Activated T-cell treated with anti-CD3 and anti-CD28 coated beads, Interleukin-2, amount 50 U/mL, for 48 hours (primary cell): Measurements from ENCODE around the gene KDELR1.
"Not testable (repeated sequence)": the region's sequence is repeated elsewhere in the genome, so short reads cannot be mapped to it uniquely, and the experiment has no call there.

Experiments used
- DNase-seq, 2 experiments: peaks; one replicate each; pipeline ENCODE4 v3.0.0-alpha.2; 2020

Gene KDELR1

DNA sequence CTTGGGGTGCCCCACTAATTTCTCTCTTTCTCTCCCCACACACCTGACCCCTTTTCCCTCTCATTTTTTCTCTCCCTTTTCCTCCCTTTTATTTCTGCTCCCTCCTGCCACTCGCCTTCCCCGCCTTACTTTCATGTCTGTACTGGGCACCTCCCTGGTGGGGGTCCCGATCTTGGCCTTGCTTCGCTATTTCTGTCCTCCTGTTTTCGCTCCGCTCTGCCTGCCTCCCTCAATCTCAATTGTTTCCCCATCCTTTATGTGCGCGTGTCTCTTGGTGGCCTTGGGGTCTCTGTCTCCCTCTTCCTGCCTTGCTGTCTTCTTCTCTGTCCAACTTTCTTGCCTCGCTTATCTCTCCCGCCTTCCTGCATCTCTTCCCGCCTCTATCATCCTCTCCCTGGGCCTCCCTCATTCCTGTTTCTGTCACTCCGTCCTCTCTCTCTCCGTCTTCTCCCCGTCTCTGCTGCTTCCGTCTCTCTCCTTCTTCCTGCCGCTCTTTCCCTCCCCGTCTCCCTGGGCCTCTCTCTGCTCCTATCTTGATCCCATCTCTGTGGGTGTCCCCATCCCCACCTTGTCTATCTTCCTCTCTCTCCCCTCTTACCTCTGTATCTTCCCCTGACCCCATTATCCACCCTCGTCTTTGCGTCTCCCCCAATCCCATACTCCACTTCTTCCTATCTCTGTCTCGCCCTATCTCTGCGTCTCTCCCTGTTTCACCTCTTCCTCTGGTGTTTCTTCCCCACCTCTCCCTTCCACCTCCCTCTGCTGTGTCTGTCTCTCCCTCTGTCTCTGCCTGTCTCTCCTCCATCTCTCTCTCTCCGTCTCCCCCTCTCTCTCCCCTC, 6.1 kb upstream of the KDELR1 start:
- DNase-seq: peak in 1 of 2 experiments; percentile 25

DNA sequence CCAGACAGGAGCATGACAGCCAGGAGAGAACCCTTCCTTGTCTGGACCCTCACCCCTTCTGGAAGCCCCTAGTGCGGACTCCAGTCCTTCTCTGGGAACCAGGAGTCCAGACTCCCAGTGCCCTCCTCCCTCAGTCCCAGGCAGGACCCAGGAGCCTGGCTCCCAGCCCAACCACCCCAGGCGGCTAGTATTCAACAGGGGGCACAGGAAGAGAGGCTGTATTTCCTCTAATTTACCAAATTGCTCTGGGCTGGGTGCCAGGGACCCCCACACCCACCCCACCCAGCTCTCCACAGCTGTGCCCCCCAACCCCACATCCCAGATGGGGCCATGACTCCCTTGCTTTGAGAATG, 5.4 kb upstream of the KDELR1 start:
- no peak for DNase-seq

DNA sequence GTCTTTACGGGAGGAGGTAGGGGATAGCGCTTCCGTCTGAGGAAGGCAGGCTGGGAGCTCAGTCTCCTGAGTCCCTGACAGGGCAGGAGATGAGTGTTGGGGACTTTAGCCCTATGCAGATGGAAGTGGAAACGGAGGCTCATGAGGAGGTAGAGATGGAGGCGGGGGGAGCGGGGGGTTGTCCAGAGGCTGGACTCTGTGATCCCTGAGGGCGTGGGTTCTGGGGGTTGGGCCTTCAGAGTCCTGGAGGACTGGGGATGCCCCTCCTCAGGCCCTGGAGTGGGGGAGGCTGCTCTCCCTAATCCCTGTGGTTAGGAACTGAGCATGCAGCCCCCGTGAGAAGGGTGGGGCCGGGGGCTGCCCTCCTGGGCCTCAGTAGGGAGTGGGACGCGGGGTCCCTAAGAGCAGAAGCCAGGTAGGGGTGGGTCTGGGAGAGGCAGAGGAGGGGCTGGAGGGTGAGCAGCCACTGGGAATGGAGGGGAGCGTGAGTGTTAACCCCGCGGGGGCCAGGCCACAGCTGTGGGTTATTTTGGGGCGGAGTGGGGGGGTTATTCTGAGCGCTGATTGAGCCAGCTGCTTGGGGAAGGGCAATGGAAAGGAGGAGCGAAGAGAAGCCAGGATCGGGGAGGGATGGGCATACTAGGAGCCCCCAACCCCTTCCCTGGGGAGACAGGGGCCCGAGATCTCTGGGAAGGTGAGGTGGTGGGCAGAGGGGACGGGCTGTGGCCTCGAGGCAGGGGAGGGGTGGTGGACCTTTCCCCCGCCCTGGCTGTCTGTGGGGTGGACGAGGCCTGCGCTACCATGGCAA, 4.9 kb upstream of the KDELR1 start:
- DNase-seq: peak in 1 of 2 experiments; percentile 23

DNA sequence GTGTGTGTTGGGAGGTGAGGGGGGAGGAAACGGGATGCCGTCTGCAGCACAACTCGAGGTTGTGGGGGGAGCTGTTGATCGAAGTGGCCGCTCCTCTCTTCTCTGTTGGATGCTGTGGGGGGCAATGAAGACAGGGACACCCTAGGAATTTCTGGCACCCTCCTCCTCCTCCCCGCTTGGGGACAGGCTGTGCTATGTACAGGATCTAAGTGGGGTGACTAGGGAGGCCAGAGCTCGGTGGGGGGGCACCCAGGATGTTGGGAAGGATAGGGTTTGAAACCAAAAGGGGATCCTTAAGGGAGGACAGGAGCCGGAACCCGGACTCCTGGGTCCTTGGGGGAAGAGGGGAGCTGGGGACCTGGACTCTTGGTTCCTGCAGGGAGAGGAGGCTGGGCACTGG, 4.1 kb upstream of the KDELR1 start:
- no peak for DNase-seq

DNA sequence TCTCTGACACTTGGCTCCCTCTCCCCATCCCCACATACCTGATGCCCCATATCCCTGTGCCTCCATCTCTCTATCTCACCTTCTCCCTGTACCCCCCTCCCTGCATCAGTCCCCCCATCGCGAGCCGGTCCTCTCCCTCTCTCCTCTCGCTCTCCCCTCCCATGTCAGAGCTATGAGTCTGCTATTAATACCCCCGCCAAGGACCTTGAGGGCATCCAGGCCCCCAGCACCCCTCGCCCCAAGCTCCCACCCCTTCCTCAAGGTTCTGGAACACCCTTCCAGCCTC, 3.8 kb upstream of the KDELR1 start:
- no peak for DNase-seq

DNA sequence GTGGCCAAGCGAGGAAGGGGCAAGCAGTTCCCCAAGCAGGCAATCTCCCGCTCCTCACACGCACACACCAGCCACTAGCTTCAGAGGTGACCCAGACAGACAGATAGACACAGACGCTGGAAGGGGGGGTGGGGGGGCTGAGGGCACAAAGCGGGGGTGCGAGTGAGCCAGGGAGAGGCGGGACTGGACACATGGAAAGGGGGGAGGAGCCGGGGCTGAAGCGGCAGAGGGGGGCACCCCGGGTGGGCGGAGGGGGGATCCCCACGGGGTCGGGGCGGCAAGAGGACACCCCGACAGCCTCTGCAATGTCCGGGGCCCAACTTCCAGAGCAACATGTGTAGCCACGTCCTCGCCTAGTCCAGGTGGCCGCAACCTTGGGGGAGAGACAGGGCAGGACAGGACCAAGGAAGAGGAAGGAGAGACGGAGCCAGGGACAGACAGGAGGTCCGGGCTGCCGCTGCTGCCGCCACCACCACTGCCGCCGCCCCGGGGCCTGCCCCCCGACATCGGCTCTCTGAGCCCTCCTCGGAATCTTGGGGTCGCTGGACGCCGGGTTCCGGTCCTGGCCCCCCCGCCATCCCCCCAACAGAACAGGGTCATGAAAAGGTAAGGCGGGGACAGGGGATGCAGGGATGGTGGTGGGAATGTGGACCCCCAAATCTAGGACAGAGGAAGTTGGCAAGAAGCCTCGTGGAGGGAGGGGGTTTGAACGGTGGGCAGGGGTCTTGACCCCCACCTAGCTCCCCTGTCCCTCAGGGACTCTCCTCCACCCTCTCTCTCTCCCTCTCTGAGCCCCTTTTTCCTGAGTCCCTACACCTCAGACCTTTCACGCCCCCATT, 3.2 kb upstream of the KDELR1 start:
- peak in 1 of 2 experiments; percentile 27 for DNase-seq

DNA sequence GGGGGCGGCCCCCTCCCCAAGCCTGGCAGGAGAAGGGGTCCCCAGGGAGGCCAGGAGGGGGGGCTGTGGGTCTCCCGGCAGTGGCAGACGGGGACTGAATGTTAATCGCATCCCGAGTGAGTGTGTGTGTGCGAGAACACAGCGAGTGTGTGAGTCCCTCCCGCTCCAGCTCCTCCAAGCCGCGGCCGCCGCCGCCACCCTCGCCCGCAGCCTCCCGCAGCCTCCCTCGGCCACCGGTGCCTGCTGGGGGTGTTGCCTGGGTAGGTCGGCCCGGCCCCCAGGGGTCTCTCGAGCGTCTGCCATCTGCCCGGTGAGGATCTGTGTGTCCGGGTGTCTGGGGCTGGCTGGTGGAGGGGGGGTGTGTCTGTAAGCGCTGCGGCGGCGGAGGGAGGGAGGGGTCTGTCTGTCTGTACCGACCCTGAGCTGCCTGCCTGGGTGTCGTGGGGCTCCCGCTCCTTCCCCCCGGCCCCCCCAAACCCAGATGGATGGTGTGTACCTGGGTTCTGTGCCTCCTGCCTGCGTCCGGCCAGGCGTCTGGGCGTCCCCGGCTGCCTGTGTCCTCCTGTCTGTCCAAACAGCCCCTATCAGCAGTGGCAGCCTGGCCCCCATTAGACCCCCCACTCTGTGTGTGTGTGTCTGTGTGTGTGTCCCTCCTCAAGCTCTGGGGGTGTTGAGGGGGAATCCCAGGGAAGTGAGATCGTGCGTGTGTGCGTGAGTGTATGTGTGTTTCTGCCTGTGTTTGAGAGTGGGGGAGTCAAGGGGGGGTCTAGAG, 2.4 kb upstream of the KDELR1 start, which contains the start of gene GRIN2D:
GRIN2D (plus strand) TSS at position 110 of the 772 bp plus-strand sequence. CDS start 4,725 bp downstream, outside the sequence.
- peak in 1 of 2 experiments; percentile 49 for DNase-seq

DNA sequence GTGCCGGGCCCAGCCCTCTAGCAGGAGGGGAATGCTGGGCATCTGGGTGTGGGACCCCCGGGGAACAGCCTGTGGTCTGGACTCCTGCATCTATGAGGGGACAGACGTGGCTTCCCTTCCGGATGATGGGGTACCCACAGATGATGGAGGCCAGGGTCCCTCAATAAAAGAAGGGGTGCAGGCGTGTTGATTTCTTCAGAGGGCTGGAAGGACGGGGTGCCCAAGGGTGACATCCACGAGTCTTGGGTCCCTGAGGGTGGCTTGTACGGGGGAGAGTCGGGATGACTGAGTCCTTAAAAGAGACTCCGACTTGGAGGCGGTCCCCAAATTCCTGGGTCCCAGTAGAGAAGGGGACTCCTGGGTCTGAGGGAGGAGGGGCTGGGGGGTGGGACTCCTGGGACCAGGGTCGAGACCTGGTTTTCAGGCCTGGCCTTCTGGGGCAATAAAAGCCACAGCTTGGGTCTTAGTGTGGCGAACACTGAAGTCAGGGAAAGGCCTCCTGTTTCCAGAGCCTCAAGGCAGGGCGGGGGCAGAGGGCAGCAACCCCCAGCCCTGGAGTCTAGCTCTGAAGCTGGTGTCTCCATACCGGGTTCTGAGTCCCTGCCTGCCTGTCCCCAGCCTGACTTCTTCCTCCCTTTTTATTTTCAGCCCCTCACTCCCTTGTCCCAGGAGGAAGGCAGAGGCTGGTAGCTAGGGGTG, 1.7 kb upstream of the KDELR1 start:
- DNase-seq: no peak

DNA sequence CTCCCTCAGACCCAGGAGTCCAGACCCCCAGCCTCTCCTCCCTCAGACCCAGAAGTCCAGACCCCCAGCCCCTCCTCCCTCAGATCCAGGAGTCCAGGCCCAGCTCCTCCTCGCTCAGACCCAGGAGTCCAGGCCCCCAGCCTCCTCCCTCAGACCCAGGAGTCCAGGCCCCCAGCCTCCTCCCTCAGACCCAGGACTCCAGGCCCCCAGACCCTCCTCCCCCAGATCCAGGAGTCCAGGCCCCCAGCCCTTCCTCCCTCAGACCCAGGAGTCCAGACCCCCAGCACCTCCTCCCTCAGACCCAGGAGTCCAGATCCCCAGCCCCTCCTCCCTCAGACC, 624 bp upstream of the KDELR1 start:
- DNase-seq: not testable (repeated sequence)

DNA sequence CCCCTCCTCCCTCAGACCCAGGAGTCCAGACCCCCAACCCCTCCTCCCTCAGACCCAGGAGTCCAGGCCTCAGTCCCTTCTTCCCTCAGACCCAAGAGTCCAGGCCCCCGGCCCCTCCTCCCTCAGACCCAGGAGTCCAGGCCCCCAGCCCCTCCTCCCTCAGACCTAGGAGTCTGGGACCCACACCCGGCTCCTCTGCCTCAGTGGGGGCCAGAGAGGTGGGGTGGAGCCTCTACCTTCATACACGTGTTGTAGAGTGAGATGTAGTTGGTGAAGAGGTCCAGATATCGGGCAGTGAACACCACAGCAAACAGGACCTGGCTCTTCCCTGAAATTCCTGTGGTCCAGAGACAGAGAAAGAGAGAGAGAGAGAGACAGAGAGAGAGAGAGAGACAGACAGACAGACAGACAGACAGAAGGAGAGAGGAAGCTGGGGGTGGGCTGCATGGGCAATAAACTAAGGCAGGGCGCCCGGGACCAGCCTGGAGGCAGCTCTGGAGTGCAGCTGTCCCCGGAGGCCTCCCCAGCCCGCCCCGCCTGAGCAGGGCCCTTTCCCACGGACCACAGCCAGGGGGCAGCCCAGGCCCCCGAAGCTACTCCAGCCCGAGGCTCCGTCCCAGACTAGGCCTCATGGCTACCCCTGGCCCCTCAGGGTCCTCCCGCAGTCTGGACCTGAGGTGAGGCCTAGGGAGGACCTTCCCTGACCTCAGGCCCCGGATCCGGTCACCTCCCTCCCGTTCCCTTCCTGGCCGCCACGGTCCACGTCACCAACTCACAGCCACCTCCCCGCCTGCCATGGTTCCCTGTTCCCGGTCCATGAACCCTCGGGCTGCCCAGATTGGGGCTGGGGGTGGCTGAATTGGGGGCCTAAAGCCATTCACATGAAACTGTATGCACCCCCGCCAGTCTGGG, 907 bp downstream of the KDELR1 start:
- peak; percentile 76 to 81 for DNase-seq

DNA sequence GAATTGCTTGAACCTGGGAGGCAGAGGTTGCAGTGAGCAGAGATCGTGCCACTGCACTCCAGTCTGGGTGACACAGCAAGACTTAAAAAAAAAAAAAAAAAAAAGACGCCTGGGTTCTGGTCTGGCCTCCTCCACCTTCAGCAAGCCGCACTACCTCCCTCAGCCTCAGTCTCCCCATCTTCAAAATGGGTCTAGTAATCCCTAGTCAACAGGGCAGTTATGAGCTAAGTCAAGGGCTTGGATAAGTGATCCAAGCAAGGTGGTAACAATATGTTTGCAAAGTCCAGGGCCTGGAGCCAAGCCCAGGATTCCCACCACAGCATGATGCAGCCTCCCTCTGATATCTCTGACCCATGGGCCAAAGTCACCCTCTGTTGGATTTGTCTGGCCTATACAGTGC, 4.4 kb downstream of the KDELR1 start:
- no peak for DNase-seq

DNA sequence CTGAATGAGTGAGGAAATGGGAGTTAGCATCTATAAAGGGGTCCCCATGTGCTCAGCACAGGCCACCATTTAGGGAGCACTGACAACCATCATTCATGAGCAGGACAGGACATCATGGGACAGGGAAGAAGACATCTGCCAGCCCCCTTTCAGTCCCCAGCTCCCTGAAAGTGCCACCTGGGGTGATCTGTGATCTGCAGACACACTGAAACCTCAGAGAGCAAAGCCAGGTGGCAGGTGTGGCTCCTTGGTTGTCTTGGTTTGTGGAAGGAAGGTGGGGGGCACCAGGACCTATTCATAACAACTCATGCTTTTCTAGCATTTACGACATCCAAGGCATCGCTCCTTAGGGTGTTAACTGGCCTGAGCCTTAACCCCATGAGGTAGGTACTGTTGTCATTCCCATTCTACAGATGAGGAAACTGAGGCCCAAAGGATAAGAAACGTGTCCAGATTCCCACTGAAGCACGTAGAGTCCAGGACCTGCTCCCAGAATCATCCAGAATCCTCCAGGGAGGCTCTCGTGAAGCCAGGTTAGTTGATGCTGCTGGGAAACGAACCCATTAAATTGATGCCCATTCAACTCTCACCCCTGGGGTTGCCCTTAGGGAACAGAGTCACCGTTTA, 5.8 kb downstream of the KDELR1 start:
- DNase-seq: no peak

DNA sequence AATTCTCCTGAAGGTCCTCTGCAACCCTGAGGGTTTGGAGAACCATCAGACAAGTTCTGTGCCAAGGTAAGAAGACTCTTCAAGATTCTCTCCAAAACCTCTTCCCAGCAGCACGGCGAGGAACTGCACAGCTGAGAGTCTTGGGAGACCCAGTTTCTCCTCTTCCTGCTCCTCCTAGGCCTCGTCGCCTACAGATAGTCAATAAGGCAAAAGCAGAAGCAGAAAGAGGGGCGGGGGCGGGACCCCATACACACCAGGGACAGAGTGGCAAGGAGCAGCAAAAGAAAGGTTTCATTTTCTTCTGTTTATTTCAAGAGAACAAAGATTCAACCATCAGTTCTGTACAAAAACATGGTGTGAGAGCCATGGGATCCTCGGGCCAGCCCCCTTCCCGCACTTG, 9.1 kb downstream of the KDELR1 start:
- DNase-seq: no peak

DNA sequence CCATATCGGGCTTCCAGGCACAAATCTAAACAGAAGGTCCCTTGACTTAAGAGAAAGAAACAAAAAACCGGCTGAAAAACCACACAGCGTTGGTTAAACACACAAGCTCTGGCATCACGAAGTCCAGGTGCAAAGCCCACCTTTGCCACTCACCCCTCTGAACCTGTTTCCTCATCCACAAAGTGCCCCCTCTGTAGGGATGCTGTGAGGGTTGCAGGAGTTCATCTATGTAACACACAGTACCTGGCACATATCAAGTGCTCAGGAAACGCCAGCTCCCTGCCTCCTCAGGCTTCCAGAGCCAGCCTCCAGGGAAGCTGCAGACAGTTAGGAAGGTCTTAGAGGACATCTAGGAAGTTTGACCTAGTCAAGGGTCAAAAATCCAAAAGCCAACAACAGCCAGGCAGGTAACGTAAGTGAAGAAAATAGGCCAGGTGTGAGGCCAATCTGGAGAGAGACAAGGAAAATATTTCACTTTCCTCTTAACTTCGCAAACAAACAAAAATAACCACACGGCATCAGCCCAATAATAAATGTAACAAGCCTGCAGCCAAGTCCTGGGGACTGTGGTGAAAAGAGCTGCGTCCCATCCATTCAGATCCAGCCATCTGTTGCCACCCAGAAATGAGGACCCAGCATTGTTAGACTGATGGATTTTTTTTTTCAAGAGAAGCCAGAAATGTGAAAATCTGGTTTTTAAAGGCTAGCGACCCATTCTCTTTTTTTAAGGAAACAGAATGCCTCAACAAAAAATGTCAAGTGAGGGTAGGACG, 10.0 kb downstream of the KDELR1 start:
- no peak for DNase-seq

DNA sequence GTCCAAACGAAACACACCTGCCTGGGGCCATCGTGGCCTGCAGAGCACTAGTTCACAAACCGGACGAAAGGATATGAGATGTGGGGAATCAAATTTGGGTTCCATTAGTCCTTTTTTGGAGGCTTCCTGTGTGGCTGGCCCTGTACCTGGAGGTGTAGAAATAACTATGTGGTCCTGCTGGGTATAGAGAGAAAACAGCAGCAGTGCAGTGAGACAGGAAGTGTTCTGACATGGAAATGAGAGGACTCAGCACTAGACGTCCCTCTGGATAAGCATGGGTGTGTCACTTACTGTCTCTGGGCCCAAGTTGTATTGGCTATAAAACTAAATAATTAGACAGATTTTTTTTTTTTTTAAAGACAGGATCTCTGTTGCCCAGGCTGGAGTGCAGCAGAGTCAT, 12.3 kb downstream of the KDELR1 start:
- DNase-seq: no peak

DNA sequence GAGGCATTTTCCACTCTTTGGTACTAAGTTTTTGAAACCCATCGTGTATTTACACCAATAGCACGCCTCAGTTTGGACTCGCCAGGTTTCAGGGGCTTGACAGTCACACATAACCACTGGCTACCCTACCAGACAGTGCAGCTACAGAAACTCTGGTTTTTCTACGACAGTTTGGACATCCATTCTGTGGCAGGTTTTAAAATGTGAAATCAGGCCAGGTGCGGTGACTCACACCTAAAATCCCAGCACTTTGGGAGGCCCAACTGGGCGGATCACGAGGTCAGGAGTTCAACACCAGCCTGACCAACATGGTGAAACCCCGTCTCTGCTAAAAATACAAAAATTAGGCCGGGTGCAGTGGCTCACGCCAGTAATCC, 13.2 kb downstream of the KDELR1 start:
- DNase-seq: no peak

DNA sequence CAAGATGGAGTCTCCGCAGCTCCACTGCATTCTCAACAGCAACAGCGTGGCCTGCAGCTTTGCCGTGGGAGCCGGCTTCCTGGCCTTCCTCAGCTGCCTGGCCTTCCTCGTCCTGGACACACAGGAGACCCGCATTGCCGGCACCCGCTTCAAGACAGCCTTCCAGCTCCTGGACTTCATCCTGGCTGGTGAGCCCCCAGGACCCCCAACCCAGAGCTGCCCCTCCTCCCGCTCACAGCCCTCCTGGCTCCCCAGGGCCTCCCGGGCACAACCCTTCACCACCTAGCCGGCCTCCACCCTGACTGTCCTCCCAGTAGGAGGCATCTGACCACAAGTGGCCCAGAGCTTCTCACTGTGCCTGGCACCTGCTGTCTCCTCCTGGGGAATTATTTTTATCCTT, 17.8 kb downstream of the KDELR1 start:
- DNase-seq: no peak

DNA sequence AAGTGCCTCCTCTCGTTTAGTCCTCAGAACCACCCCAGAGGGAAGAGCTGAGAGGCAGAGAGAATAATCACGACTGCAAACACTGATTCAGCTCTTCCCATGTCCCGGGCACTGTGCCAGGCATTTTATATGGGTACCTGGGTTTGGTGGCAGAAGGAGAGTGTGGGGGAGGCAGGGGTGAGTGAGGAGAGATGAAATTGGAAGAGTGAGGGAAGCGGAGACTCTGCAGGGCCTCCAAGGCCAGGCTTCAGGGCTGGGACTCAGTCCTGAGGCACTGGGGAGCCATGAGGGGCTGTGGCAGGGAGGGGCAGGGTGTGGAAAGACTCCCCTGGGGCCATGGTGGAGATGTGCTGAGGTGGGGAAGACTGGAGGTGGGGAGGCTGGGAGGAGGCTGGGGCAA, 18.4 kb downstream of the KDELR1 start:
- DNase-seq: no peak

DNA sequence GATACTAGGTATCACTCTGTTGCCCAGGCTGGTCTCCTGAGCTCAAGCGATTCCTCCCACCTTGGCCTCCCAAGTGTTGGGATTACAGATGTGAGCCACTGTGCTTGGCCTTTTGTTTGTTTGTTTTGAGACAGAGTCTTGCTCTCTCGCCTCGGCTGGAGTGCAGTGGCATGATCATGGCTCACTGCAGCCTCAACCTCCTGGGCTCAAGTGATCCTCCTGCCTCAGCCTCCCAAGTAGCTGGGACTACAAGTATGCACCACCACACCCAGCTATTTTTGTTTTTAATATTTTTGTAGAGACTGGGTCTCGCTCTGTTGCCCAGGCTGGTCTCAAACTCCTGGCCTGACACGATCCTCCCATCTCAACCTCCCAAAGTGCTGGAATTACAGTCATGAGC, 19.6 kb downstream of the KDELR1 start:
- not testable (repeated sequence) for DNase-seq

DNA sequence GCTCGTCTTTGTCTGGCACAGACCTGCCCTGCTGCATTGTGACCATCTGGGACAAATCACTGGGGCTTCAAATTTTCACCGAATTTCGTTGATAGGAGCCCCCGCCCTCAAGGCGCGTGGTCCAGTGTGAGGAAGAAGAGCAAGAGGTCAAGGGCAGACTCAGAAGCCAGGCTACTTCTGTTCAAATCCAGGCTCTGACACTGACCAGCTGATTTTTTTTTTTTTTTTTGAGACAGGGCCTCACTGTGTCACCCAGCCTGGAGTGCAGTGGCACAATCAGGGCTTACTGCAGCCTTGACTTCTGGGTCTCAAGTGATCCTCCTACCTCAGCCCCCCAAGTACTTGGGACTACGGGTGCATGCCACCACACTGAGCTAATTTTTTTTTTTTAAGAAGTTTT, 20.0 kb downstream of the KDELR1 start:
- no peak for DNase-seq
